Activated CD4-positive, alpha-beta T cell treated with anti-CD3 and anti-CD28 coated beads for 36 hours (primary cell): ENCODE measurements around the gene TCF19. TPM values are rescaled to one million over a fixed set of nuclear protein-coding genes. Genes with fewer than 3 reads are reported as not detected.

ENCODE experiments used
- ATAC-seq: fragments of 200-7000 bp; cut with Tn5 transposase; one replicate; pipeline ENCODE4 v1.10.0; 2021; ENCODE audit warnings: mild to moderate bottlenecking, moderate library complexity
- CTCF ChIA-PET: fragments of 350-600 bp; sonication (Branson Sonifier 250); formaldehyde crosslinking; loops from one replicate; lab custom pipeline; 2021; ENCODE audit warnings: antibody characterized with exemption; lab: Charles Lee
- POLR2A ChIA-PET: fragments of 350-600 bp; sonication (Branson Sonifier 250); formaldehyde crosslinking; loops from one replicate; lab custom pipeline; 2021; ENCODE audit warnings: antibody characterized with exemption, inconsistent platforms; lab: Charles Lee
- DNase-seq: peaks from one replicate; pipeline ENCODE4 v3.0.0-alpha.2; 2020
- H3K27ac Mint-ChIP-seq: one replicate; pipeline ENCODE4 v1.8.0; 2021; ENCODE audit warnings: mixed read lengths
- H3K27me3 Mint-ChIP-seq: one replicate; pipeline ENCODE4 v1.8.0; 2021; ENCODE audit warnings: mixed read lengths
- H3K36me3 Mint-ChIP-seq: one replicate; pipeline ENCODE4 v1.8.0; 2021; ENCODE audit warnings: low read depth, mixed read lengths
- H3K4me1 Mint-ChIP-seq: one replicate; pipeline ENCODE4 v1.8.0; 2021; ENCODE audit warnings: mixed read lengths
- H3K4me3 Mint-ChIP-seq: one replicate; pipeline ENCODE4 v1.8.0; 2021; ENCODE audit warnings: mild to moderate bottlenecking, moderate library complexity, mixed read lengths
- H3K9me3 Mint-ChIP-seq: one replicate; pipeline ENCODE4 v1.8.0; 2021; ENCODE audit warnings: low read depth, mixed read lengths
- intact Hi-C, 2 experiments: fragments of 100-400 bp; cut with DNase I in 1 of 2; cut with micrococcal nuclease in 1 of 2; formaldehyde crosslinking; loops; one replicate each; pipeline versions ENCODE4 v1.14.2 to v1.15.1; 2022 to 2024; cut with DNase I, micrococcal nuclease
- total RNA-seq, 2 experiments: library from RNA; stranded (reverse); gene quantifications; one replicate each; pipeline ENCODE4 v1.2.3, GENCODE V29; 2021

The TCF19 gene
- total RNA-seq, 2 experiments from 2014 or later = 82.6 to 88.0 TPM

- no peak overlapping the region for H3K4me3 Mint-ChIP-seq
- POLR2A ChIA-PET = no interaction called here
Observed at GRCh38 chr6:31210741-31211532, 52.5 kb downstream of the TCF19 start.

More at GRCh38 chr6:31210741-31211532, 52.5 kb downstream of the TCF19 start:
- Mint-ChIP-seq H3K27me3 (no peaks in the 10 kb centered on the region), H3K9me3 (no peaks in the 10 kb centered on the region), H3K36me3 (no peaks in the 10 kb centered on the region), H3K27ac (no peak overlapping the region), H3K4me1 (peaks cover under 1% of the 10 kb centered on the region)
- DNase-seq (no peak), ATAC-seq (no peak)
- intact Hi-C loops = no loop called here
- CTCF ChIA-PET = interaction anchor here (0.5 to 1.0 kb wide), 5 partner anchors 92 to 509 kb away, joined by 3 to 5 read pairs (median 3); no protein-coding TSS in a partner anchor

Other genes starting within 250 kb of the TCF19 start
- 10 to 100 TPM; 68.1 to 81.1 TPM for gene VARS2, start 244.4 kb upstream of the TCF19 start, total RNA-seq
- not detected for gene SFTA2, start 226.4 kb upstream of the TCF19 start, total RNA-seq
- gene MUCL3, start 217.6 kb upstream of the TCF19 start, total RNA-seq = not detected
- gene MUC21, start 174.9 kb upstream of the TCF19 start, total RNA-seq = not detected
- gene MUC22, start 148.1 kb upstream of the TCF19 start, total RNA-seq = not detected
- not detected for gene C6orf15, start 46.0 kb upstream of the TCF19 start, total RNA-seq
- under 1 TPM; 0.18 to 0.33 TPM for gene PSORS1C1, start 43.8 kb upstream of the TCF19 start, total RNA-seq
- gene CDSN, start 38.1 kb upstream of the TCF19 start, total RNA-seq = not detected
- gene PSORS1C2, start 19.5 kb upstream of the TCF19 start, total RNA-seq = not detected
- gene CCHCR1, start 787 bp upstream of the TCF19 start, total RNA-seq = 10 to 100 TPM; 39.7 to 57.6 TPM
- gene POU5F1, start 12.1 kb downstream of the TCF19 start, total RNA-seq = under 1 TPM in 1 of 2 experiments, not detected in 1; 0.21 TPM
- 100 to 1,000 TPM; 660 to 678 TPM for gene HLA-C, start 113.5 kb downstream of the TCF19 start, total RNA-seq
- gene HLA-B, start 198.6 kb downstream of the TCF19 start, total RNA-seq = 1,000 to 10,000 TPM; 2,101 to 2,412 TPM
- gene MICA, start 245.0 kb downstream of the TCF19 start, total RNA-seq = 1 to 10 TPM; 6.3 to 7.1 TPM